ENCODE measurements around the gene NAA16. TPM values are rescaled to one million over a fixed set of nuclear protein-coding genes. Genes with fewer than 3 reads are reported as not detected.

NAA16 gene
- total RNA-seq, 1 experiment from 2014 or later: 12.1 TPM

GRCh38 chr13:41382431-41382830, 71.4 kb downstream of the NAA16 start:
- Histone ChIP-seq H3F3A (ENCODE audit: insufficient read depth, low read depth) (no peaks in the 10 kb centered on the region), H3K9me3 (ENCODE audit: insufficient read depth, low read depth) (no peaks in the 10 kb centered on the region), H3K36me3 (ENCODE audit: low read depth) (no peaks in the 10 kb centered on the region), H3K27me3 (ENCODE audit: insufficient read depth, low read depth) (no peaks in the 10 kb centered on the region), H2AFZ (no peak overlapping the region), H3K4me3 (no peak overlapping the region), H4K20me1 (ENCODE audit: insufficient read depth) (no peaks in the 10 kb centered on the region), H3K9me2 (ENCODE audit: insufficient read depth) (no peaks in the 10 kb centered on the region), H3K27ac (no peak overlapping the region), H3K4me1 (replicated peaks; ENCODE audit: insufficient read depth) (no peaks in the 10 kb centered on the region), H3K79me2 (ENCODE audit: low read depth) (no peaks in the 10 kb centered on the region), H3K4me2 (no peak overlapping the region)
- CTCF ChIA-PET: no interaction called here
- intact Hi-C loops (cut with micrococcal nuclease; ENCODE audit: unreplicated experiment): no loop called here
- no TSS peak for BruUV-seq (replicated peaks)
- DNase-seq: no peak
- POLR2A ChIA-PET (ENCODE audit: unreplicated experiment): no interaction called here
- TF ChIP-seq EZH2 (IDR thresholded peaks at IDR 0.05; ENCODE audit: low read depth) (no peak), CTCF (conservative IDR thresholded peaks at IDR 0.05) (no peak)

DNA sequence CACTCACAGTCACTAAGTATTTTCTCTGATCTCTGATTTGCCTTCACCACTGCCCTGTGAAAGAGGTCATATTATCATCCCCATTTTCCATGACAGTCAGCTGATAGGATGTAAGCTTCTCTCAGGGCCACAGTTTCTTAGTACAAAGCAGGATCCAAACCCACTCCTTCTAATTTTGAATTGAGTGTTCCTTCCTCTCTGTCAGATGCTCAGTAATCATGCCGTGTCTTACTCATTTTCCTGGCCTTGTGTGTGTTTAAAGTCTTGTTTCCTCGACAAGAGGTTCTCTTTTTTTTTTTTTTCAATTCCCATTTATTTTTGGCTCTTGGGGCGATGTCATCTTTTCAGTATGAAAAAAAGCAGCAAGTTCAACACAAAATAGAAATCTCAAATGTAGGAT, 72.3 kb downstream of the NAA16 start:
- intact Hi-C loops (cut with micrococcal nuclease; ENCODE audit: unreplicated experiment): no loop called here
- no peaks in the 10 kb centered on the region for H3K9me2 ChIP-seq (ENCODE audit: insufficient read depth)
- ChIA-PET POLR2A (ENCODE audit: unreplicated experiment) (no interaction called here), CTCF (no interaction called here)
- H3K27me3 ChIP-seq (ENCODE audit: insufficient read depth, low read depth): no peaks in the 10 kb centered on the region
- no peaks in the 10 kb centered on the region for H4K20me1 ChIP-seq (ENCODE audit: insufficient read depth)
- no peak for DNase-seq
- BruUV-seq (replicated peaks): no TSS peak
- no peaks in the 10 kb centered on the region for H3K4me1 ChIP-seq (replicated peaks; ENCODE audit: insufficient read depth)
- H3F3A ChIP-seq (ENCODE audit: insufficient read depth, low read depth): no peaks in the 10 kb centered on the region
- no peak overlapping the region for H3K4me3 ChIP-seq
- H3K9me3 ChIP-seq (ENCODE audit: insufficient read depth, low read depth): no peaks in the 10 kb centered on the region
- H3K36me3 ChIP-seq (ENCODE audit: low read depth): no peaks in the 10 kb centered on the region
- TF ChIP-seq EZH2 (IDR thresholded peaks at IDR 0.05; ENCODE audit: low read depth) (no peak), CTCF (conservative IDR thresholded peaks at IDR 0.05) (no peak)
- no peaks in the 10 kb centered on the region for H3K79me2 ChIP-seq (ENCODE audit: low read depth)
- H2AFZ ChIP-seq: no peak overlapping the region
- no peak overlapping the region for H3K27ac ChIP-seq
- H3K4me2 ChIP-seq: no peak overlapping the region

- H3K27me3 ChIP-seq (ENCODE audit: insufficient read depth, low read depth): no peaks in the 10 kb centered on the region
- H3K4me2 ChIP-seq: no peak overlapping the region
- H2AFZ ChIP-seq: no peak overlapping the region
- no peaks in the 10 kb centered on the region for H3K79me2 ChIP-seq (ENCODE audit: low read depth)
- POLR2A ChIA-PET (ENCODE audit: unreplicated experiment): interaction anchor here (0.7 kb wide), 1 partner anchor 261 kb away, joined by 4 read pairs; no protein-coding TSS in a partner anchor
- H3K4me3 ChIP-seq: no peak overlapping the region
- H4K20me1 ChIP-seq (ENCODE audit: insufficient read depth): no peaks in the 10 kb centered on the region
- DNase-seq: no peak
- no peaks in the 10 kb centered on the region for H3K4me1 ChIP-seq (replicated peaks; ENCODE audit: insufficient read depth)
- CTCF ChIA-PET: no interaction called here
- no peaks in the 10 kb centered on the region for H3K9me3 ChIP-seq (ENCODE audit: insufficient read depth, low read depth)
- no peak for TF ChIP-seq EZH2 (IDR thresholded peaks at IDR 0.05; ENCODE audit: low read depth)
- peak; percentile 65 for TF ChIP-seq CTCF (conservative IDR thresholded peaks at IDR 0.05)
- H3F3A ChIP-seq (ENCODE audit: insufficient read depth, low read depth): no peaks in the 10 kb centered on the region
- no peak overlapping the region for H3K27ac ChIP-seq
- no TSS peak for BruUV-seq (replicated peaks)
- H3K36me3 ChIP-seq (ENCODE audit: low read depth): no peaks in the 10 kb centered on the region
- intact Hi-C loops (cut with micrococcal nuclease; ENCODE audit: unreplicated experiment): no loop called here
- no peaks in the 10 kb centered on the region for H3K9me2 ChIP-seq (ENCODE audit: insufficient read depth)
These were observed 73.9 kb downstream of the NAA16 start for GRCh38 chr13:41384749-41385503.

Measured in PC-9 (cell line).